ENCODE data around the gene CCDC85B.
"Not testable (repeated sequence)": the region's sequence is repeated elsewhere in the genome, so short reads cannot be mapped to it uniquely, and the experiment has no call there.

Gene CCDC85B

DNA sequence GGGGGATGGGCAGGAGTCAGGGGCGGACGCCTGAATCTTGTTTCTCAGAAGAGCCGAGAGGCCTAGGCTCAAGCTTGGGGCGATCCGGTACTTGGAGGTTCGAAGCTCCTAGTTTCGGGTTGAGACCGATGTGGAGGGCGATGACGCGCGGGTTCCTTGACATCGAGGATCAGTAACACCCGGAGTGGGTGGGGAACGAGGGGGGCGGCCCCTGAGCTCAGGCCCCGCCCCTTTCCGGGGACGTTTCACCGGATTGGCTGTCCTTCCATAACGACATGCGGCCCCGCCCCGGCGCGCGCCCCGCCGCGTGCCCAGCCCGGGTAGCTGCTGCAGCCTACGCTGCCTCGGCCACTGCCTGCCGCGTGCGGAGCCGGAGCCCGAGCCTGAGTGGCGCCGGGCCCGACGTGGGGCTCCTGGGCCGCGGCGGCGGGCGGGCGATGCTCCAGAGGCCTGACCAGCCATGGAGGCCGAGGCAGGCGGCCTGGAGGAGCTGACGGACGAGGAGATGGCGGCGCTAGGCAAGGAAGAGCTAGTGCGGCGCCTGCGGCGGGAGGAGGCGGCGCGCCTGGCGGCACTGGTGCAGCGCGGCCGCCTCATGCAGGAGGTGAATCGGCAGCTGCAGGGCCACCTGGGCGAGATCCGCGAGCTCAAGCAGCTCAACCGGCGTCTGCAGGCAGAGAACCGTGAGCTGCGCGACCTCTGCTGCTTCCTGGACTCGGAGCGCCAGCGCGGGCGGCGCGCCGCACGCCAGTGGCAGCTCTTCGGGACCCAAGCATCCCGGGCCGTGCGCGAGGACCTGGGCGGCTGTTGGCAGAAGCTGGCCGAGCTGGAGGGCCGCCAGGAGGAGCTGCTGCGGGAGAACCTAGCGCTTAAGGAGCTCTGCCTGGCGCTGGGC, at the start of gene CCDC85B:
TSS of gene CCDC85B (plus strand) at position 350 of the 895 bp plus-strand sequence. CDS start at position 461, 111 bp downstream.
- DNase-seq, result peak; percentile 90

DNA sequence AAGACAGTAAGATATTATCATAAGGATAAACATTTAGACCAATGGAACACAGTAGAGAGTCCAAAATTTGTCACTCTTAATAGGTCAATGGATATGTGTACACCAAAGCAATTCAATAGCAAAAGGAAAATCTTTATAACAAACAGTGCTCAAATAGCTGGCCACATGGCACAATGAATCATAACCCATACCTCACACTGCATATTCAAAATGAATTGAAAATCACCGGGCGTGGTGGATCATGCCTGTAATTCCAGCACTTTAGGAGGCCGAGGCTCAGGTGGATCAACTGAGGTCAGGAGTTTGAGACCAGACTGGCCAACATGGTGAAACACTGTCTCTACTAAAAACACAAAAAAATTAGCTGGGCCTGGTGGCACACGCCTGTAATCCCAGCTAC, 48.3 kb upstream of the CCDC85B start:
- DNase-seq, result no peak

DNA sequence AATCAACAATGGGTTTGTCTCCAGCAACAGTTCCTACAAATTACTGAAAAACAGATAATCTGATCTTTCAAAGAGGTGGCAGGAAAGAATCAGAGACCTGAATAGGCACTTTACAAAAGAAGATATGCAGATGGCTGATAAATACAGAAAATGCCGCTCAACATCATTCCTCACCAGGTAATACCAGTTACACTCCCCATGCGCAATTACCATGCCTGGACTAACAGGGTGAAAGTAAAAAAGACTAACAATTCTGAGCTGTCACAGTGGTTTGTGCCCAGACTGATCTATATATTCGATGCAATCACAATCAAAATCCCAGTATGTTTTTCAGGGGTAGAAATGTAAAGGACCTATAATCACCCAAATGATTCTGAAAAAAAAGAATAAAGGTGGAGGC, 46.7 kb upstream of the CCDC85B start:
- DNase-seq, result no peak

DNA sequence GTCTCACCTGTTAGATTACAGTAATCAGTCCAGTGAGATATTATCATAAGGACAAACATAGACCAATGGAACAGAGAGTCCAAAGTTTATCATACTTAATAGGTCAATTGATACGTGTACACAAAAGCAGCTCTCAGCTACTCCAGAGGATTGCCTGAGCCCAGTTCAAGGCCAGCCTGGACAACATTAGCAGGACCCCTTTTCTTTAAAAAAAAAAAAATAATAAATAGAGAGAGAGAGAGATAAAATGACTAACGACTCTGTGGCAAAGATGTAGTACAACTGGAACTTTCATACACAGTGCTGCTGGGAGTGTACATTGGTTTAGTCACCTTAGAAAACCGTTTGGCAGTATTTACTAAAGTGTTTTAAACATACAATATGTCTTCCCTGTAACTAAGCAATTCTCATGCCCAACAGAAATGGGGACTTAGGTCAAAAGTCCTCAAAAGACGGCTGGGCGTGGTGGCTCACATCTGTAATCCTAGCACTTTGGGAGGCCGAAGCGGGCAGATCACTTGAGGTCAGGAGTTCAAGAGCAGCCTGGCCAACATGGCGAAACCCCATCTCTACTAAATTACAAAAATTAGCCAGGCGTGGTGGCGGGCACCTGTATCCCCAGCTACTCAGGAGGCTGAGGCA, 46.1 kb upstream of the CCDC85B start:
- DNase-seq, result no peak

DNA sequence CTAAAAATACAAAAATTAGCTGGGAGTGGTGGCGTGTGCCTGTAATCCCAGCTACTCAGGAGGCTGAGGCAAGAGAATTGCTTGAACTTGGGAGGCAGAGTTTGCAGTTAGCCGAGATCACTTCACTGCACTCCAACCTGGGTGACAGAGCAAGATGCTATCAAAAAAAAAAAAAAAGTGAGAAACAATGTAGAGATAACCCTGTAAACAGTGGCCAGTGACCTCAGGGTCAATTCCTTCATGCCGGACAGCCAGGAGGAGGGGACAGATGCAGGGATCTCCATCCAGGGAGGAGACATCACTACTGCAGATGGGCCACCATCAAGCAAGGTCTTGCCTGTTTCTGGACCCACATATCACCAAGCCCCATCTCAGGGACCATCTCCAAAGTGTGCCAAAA, 42.7 kb upstream of the CCDC85B start:
- no peak for DNase-seq

DNA sequence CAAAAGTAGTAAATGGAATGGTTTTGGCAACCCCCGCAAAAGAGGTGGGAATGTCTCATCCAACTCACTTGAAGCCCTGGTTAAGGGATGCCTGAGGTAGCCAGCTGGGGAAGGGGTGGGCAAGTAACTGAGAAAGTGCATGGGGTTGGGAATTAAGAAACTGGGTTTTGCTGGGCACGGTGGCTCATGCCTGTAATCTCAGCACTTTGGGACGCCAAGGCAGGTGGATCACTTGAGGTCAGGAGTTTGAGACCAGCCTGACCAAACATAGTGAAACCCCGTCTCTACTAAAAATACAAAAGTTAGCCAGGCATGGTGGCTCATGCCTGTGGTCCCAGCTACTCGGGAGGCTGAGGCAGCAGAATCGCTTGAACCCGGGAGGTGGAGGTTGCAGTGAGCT, 41.8 kb upstream of the CCDC85B start:
- DNase-seq, result not testable (repeated sequence)

DNA sequence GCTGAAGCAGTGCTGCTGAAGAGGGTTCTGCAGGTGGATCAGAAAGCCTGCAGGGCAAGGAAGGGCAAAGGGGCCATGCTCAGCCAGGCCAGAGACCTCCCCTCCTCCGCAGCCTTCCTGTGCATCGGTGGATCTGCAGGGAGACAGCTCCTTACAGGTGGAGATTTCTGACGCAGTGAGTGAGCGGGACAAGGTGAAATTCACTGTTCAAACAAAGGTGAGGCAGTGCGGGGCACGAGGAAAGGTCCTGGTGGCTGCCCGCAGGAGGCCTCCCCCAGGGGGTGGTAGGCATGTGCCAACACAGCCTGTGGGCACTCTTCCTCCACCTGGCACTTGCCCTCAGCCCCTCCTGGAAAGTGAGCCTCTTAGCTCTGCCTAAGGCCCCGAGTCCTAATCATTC, 41.1 kb upstream of the CCDC85B start:
- no peak for DNase-seq

DNA sequence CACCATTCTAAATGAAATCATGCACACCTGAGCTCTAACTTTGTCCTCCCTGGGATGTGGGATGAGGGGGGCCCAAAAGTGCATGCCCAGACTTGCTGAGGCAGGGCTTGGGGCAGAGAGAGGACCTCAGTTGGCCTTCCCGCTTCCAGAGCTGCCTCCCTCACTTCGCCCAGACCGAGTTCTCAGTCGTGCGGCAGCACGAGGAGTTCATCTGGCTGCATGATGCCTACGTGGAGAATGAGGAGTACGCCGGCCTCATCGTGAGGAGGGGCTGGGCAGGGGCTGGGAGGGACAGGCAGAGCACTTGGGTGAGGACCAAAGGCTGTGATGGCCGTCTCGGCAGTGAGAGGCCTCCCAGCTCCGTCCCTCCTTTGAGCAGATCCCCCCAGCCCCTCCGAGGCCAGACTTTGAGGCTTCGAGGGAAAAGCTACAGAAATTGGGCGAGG, 40.7 kb upstream of the CCDC85B start:
- DNase-seq, result no peak

DNA sequence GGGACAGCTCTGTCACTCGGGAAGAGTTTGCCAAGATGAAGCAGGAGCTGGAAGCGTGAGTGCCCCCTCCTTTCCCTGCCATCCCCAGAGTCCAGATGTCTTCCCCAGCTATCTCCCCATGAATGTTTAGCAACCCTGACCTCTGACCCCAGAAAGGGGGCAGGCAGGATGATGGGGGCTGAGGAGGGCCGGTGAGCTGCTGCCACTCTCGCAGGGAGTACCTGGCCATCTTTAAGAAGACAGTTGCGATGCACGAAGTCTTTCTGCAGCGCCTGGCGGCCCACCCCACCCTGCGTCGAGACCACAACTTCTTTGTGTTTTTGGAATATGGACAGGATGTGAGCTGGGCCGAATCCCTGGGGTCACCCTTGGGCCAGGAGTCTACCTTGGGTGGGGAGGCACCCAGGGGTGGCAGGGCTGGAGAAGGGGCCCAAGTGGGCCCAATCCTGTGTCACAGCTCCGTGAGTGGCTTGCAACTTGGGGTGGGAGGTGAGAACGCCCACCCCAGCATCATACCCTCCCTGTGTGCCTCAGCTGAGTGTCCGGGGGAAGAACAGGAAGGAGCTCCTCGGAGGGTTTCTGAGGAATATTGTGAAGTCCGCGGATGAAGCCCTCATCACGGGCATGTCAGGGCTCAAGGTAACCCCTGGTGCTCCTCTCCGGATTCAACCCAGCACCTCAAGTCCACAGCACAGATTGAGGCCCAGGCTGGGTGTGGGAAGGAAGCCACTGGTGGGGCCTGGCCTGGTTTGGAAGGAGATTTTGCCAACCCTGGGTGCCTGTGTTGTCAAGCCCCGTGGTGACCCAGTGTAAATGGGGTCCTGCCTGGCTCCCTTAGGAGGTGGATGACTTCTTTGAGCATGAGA, 40.0 kb upstream of the CCDC85B start:
- DNase-seq, result no peak

DNA sequence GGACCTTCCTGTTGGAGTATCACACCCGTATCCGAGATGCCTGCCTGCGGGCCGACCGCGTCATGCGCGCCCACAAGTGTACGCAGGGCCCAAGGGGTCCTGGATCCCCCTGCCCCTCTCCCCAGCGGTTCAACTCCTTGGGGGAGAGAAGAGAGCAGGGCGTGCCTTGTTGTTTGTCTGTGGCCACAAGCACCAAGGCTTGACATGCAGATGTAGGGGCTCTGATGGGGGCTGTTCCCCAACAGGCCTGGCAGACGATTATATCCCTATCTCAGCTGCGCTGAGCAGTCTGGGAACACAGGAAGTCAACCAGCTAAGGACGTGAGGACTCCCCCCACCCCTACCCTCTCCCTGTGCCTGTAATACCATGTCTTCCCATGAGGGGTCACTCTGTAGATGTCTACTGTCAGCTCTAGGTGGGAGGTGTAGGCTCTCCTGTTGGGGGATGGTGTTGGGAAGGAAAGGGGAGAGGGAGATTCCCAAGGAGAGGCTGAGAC, 39.3 kb upstream of the CCDC85B start:
- DNase-seq, result no peak

DNA sequence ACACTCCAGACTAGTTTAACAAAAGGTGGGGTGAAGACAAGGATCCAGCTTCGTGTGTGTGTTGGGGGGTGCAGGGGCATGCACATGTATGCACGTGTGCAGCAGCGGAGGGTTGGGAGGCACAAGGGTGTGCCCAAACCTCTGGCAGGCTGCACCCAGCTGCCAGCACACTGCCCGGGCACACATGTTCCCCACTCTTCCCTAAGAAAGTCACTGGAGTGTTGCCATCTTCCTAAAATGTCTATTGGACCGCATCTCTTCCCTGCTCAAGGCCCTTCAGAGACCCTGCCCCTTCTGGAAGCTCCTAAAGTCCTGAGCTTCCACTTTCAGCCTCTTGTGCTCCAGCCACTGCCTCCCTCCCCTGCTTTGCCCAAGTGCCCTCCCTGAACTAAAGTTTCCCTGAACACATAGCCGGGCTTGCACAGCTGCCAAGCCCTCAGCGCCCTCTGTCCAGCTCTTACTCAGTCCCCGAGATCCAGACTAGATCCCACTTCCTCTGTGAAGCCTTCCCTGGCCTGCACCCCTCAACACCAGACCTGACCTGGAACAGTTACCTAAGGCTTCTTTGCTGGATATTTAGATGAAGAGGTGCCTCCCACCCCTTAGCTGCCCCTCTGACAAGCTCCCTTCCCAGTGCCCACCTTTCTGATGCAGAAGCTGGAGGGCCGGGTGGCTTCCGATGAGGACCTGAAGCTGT, 38.5 kb upstream of the CCDC85B start:
- no peak for DNase-seq

DNA sequence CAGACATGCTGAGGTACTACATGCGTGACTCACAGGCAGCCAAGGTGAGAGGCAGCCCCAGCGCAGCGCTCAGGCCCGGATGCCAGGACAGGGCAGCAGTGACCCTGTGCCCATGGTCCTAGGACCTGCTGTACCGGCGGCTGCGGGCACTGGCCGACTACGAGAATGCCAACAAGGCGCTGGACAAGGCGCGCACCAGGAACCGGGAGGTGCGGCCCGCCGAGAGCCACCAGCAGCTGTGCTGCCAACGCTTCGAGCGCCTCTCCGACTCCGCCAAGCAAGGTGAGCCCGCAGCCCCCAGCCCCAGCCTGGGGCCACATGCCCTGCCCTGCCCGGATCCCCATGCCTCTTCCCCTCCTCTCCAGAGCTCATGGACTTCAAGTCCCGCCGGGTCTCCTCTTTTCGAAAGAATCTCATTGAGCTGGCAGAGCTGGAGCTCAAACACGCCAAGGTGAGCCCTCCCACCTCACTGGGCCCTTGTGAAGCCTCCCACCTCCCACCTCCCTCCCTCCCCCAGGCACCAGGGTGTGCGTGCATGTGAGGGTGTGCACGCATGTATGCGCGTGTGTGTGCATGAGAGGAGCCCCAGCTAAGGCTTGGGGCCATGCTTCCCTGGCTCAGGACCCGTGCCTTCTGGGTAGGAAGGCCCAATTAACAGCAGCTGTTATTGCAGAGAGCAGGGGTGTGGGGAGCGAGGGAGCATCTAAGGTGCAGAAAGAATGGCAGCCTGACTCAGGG, 37.8 kb upstream of the CCDC85B start:
- DNase-seq, result no peak

DNA sequence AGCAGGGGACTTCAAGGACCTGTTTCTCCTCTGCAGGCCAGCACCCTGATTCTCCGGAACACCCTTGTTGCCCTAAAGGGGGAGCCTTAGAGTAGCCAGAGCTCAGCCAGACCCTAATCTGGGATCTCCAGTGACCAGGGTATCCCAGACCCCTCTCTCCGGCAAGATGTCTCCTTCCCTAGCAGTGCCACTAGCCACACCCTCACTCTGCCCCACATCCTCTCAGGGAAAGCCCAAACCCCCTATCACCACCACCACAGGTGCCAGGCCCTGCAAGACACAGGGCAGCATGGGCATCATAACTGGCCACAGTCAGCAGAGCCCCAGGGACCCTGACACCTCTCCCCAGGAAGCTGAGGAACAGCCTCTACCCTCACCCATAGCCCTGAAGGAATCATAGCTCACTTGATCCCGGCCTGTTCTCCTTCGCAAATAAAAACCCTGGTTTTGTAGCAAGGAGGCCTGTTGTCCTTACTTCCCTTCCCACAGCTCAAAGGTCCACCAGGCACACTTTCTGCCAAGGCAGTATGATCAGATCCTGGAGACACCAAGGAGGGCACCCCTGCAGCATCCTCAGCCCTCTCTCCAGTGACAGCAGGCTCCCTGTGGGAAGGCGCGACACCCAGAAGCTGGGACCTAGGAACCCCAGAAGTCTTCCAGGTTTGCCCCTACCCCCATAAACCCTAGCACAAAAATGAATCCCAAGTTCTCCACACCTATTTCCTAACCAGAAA, 37.1 kb upstream of the CCDC85B start:
- no peak for DNase-seq

DNA sequence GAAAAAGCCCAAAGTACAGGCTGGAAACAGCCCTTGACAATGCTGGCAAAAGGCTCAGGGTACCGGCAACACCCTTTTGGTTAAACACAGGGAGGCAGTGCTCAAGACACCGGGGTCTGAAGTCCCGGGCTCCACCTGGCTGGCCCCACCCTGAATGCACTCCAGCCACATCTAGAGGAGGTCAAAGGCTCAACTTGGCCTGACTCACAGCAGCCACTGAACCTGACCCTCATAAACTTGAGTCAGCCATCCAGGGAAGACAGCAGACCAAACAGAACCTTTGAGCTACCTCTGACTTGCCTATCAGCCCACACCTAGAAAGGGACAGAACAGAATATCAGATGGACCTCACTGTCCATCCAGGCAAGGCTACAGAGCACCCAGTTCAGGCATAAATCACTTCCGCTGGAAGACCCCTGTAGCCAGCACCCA, 36.3 kb upstream of the CCDC85B start:
- no peak for DNase-seq

DNA sequence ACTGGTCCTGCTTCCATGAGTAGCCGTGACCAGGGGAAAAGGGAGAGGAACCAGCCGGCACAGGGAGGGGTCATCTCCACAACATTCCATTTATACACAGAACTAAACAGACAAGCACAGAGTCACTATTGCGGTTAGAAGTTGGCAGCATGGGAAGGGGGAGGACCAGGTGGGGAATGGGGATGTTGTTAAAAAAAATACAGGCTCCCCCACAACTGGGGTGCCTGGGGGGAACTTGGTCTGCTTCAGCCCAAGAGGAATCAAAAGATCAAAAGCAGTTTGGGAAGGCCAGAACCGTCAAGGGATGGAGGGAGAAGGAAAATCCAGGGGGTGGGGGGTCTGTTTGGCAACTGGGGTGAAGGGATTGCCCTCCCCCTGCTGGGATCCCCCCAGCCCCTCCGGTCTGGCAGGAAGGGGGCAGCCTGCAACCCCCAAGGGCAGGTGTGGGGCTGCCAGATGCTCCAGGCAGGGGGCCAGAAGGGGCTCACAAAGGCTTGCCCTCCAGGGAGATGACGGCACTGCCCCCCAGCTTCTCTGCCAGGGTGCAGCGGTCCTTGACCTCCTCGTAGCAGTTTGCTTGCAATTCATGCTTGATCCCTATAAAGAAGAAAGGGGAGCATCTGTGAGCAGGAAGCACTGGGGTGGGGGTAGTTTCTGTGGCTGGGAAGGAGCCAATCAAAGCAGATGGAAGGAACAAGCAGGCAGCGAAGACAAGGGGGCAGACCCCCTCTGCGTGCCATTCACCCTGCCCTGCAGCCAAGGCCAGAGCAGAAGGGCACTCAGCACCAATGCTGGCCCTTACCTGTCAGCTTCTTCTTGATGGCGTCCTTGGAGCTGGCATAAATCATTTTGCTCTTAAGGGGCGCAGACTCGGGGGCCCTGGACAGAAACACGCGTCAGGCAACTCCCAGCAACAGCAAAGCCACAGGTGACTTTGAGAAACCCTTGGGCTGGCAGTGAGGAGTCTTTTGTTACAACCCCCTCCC, 35.3 kb upstream of the CCDC85B start:
- DNase-seq, result no peak

DNA sequence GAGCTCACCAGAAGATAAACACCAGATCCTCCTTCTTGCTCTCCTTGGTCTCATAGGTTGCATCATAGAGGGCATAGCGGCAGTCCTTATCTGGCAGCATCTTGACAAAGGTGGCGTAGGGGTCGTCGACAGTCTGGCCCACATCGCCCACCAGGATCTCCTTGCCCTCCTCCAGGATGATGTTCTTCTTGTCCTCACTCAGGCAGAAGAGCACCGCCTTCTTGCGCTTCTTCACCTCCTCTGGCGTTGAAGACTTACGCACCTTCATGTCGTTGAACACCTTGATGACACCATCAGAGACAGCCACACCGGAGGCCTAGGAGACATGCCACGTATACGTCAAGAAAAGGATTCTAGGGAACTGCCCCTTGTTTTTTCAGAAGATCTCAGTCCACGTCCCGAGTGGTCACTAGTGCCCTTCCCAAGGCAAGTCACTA, 34.5 kb upstream of the CCDC85B start:
- no peak for DNase-seq

DNA sequence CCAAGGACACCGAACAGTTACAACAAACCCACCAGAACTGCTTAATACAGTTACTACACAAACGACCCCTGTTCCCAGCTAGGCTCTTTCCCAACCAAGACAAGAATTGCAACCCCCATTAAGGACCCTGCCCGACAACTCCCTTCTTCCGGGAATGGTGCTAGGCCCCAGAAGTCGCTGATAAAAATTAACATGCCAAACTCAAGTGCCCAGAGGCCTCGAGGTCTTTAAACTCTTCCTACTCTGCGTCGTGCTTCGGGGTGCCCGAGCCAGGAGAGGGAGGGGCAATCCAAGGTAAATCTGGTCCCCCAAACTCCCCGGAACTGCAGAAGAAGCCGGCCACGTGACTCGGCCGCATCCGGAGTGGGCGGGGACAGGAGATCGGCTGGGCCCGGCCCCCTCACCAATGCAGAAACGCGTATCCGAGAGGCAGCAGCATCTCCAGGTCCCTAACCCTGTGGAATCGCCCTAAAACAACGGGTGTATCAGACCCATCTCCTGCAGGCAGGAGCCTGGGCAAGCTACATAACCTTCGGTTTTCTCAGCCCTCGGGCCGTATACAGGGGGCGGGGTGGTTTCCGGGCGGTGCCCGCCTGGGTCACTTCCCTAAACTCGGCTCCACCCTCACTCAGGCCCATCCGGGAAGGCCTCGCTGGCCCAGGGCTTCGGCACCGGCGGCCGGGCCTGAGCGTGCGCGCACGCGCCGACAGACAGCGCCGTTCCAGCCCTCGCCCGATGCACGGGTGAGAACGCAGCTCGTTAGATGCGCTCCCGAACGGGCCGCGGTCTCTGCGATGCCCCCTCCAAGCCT, 33.6 kb upstream of the CCDC85B start:
- DNase-seq, result no peak

DNA sequence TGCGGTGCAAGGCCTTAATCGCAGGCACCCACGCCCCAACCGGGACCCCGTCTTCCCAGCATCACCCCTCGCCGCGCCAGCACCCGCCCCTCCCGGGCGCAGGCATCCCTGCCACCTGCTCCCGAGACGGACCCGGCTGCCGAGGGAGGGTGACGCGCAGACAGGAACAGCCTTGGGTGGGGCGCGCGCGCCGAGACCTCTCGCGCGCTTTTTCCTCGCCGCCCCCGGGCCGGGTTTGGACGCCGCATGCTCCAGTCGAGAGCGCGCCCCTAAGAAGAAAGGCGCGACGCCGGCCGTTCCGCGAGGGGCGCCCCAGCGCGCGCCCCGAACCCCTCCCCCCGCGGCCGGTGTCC, 33.0 kb upstream of the CCDC85B start:
- no peak for DNase-seq
